Measurements from ENCODE around the gene RNF220.

Gene RNF220

DNA sequence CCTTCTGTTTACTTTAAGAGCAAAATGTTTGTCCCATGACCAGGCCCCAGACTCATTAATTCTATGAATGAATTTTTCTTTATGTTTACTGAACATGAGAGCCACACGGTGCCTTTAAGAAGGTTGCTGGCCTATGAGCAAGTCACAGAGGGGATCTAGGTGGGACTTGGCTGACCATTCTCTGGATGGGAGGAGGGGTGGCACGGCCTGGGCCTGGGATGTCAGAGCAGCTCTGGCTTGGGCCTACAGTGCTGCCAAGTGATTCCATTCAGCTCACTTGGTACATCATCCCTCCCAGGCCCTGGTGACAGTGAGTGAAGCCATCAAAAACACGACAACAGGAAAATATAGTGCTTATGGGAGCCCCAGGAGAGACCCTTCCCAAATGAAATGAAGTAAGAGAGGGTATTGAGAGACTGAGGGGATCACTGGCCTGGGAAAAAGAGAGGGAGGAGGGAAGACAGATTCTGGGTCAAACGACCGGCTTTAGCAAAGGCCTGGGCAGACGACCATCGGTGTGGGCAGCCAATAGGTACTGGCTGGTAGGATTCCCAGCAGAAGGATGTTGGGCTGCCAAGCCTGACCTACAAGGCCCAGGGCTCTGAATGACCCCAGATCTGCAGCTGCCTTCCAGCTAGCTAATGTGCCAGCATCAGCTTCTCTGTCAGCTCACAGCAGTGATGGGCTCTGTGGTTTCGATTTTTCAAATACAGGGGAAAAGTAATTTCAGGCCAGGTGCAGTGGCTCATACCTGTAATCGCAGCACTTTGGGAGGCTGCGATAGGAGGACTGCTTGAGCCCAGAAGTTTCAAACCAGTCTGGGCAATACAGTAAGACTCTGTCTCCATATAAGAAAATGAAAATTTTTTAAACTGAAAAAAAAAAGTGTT, 265.9 kb downstream of the RNF220 start:
- TF ChIP-seq, protein P1, sequence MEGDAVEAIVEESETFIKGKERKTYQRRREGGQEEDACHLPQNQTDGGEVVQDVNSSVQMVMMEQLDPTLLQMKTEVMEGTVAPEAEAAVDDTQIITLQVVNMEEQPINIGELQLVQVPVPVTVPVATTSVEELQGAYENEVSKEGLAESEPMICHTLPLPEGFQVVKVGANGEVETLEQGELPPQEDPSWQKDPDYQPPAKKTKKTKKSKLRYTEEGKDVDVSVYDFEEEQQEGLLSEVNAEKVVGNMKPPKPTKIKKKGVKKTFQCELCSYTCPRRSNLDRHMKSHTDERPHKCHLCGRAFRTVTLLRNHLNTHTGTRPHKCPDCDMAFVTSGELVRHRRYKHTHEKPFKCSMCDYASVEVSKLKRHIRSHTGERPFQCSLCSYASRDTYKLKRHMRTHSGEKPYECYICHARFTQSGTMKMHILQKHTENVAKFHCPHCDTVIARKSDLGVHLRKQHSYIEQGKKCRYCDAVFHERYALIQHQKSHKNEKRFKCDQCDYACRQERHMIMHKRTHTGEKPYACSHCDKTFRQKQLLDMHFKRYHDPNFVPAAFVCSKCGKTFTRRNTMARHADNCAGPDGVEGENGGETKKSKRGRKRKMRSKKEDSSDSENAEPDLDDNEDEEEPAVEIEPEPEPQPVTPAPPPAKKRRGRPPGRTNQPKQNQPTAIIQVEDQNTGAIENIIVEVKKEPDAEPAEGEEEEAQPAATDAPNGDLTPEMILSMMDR (IDR thresholded peaks at IDR 0.05) = no peak
- Histone ChIP-seq H3K27ac (no peak overlapping the region), H3K4me3 (no peak overlapping the region)
- DNase-seq (ENCODE audit: low spot score) = peak; percentile 19

DNA sequence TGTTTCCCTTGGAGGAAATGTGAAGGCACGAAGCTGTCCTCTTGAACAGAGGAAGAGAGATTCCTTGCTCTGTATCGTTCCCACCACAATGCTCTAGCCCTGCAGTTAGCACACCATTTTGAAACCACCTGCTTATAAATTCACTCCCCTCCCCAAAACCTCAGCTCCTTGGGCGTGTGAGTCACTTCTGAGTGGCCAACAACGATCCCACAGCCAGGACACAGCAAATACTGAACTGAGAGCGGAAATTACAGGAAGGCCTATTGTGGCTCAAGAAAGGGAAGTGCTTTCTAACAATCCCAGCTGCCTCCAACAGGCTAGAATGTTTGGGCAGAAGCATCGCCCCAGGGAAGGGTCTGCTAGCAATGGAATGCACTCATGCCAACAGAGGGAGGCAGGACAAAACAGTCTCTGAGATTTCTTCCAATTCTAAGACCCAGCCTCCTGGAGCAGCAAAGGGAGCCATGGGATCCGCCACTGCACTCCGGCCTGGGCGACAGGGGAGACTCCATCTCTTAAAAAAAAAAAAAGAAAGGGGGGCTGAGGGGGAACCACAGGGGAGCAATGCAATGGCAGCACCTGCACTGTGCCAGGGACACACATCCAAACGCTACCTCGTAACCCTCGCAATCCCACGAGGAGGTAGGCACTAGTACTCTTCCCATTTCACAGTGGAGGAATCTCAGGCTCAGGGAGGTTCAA, 267.4 kb downstream of the RNF220 start:
- peak; percentile 70 for DNase-seq (ENCODE audit: low spot score)
- H3K27ac ChIP-seq = peak overlapping the region in 1 of 2 donors; percentile 97
- no peak overlapping the region for H3K4me3 ChIP-seq
- TF ChIP-seq, protein P1 (IDR thresholded peaks at IDR 0.05) = no peak

DNA sequence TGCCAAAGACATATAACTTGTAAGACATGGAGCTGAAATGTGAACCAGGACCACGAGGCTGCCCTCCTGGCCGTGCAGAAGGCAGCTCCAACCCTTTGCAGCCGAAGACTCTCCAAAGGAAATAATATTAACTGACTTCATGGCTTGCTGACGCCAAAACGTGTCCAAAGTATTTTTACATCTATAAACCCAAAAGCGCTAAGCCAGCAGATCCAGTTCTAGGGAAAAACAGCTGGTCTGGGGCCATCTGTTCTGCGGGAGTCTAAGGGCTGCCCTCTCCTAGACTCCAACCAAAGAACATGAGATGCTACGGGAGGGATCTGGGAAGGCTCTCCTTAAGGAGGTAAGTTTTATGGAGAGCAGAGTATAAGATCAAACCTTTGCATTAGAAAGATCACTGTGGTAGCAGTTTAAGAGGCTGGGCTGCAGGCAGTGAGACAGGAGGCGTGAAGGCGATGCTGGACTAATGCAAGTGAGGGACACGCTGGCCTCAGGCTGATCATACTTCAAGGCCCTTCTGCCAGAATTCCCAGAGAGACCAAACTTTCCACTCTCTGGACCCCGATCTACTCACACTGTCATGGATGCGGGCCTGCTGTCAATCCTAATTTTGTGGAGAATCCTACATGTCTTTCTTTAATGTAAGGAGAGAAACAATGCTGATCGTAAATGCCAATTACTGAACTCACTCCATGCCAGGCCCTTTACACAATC, 268.1 kb downstream of the RNF220 start:
- Histone ChIP-seq H3K27ac (peak overlapping the region; percentile 95 to 97), H3K4me3 (peak overlapping the region; percentile 81)
- DNase-seq (ENCODE audit: low spot score) = peak; percentile 70
- TF ChIP-seq, protein P1 (IDR thresholded peaks at IDR 0.05) = no peak

DNA sequence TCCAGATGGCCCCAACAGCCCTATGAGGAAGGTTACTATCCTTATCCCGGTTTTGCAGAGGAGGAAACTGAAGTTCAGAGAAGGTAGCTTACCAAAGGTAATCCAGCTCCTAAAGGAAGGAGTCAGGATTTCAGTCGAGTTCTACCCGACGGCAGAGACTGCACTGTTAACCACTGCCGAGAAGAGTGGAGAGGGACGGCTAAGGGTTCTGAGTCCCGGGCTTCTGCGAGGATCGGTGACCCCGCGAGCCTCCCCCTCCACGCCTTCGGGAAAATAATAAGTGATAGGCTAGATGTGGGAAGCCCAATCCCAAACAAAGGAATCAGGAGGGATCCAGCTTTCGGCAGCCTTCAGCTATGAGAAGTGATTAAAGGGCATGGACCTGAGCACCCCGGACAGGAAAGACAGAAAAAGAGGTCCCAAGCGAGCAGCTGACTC, 268.6 kb downstream of the RNF220 start:
- peak overlapping the region; percentile 81 for H3K4me3 ChIP-seq
- no peak for DNase-seq (ENCODE audit: low spot score)
- H3K27ac ChIP-seq = peak overlapping the region; percentile 95 to 97
- TF ChIP-seq, protein P1 (IDR thresholded peaks at IDR 0.05) = no peak

DNA sequence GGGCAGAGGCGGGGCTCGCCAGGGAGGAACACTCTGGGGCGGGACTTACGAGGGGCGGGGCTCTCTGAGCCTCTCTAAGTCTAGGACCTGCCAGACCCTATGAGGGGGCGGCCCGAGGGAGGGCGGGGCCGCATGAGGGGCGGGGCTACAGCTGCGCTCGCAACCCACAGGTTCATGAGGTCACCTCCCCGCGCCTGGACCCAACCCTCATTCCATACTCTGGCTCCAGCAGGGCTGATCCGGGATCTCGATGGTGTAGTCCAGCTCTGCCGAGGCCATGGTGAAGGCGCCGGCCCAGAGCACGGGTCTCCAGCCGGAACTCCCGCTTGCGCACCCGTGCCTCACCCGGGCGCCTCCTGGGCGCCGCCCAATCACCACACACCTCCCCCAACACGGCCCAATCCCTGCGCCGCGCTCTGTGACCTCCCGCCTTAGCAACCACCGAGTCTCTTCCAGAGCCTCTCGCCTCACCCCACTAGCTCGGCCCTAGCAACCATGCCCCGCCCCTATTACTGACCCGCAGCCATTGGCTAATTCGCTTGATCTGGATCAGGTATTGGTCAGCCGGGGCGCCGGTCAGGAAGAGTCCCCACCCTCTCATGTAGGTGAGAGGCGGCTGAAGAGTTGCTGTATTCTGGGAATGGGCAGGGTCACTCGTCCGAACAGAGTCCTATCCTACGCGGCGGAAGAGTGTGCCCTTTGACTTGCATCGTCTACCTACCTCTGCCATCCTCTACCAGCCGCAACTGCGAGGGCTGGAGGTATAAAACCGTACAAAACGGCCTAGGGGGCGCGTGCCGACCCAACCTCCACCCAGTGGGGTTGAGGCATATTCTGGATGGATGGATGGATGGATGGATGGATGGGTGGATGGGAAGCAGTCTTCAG, 269.3 kb downstream of the RNF220 start, which contains the start of the genes ARMH1 and TMEM53:
Gene ARMH1, plus strand, starts transcription at position 602 of the 888 bp plus-strand sequence. CDS start 14,984 bp downstream, outside the sequence.
Gene TMEM53, minus strand, starts transcription at position 369 of the 888 bp plus-strand sequence. Its CDS starts 90 bp downstream, at position 279.
- Histone ChIP-seq H3K4me3 (peak within 1 kb of the TSS; percentile 81), H3K27ac (peak within 1 kb of the TSS; percentile 95 to 97)
- TF ChIP-seq, protein P1 (IDR thresholded peaks at IDR 0.05) = no peak
- peak; percentile 100 for DNase-seq (ENCODE audit: low spot score)

DNA sequence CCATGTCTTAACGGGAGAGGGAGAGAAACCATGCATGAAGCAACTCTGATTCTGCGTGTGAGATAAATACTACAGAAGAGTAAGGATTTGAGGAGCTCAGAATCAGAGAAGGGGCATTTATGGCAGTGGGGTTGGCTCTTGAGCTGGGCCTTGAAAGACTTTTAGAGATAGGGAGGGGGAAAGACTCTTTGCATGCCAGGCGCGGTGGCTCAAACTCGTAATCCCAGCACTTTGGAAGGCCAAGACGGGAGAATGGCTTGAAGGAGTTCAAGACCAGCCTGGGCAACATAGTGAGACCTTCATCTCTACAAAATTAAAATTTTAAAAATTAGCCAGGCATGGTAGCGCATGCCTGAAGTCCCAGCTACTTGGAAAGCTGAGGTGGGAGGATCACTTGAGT, 270.1 kb downstream of the RNF220 start:
- TF ChIP-seq, protein P1 (IDR thresholded peaks at IDR 0.05) = no peak
- H3K4me3 ChIP-seq = peak overlapping the region; percentile 81
- DNase-seq (ENCODE audit: low spot score) = no peak
- H3K27ac ChIP-seq = peak overlapping the region; percentile 95 to 97

Measured in coronary artery (tissue), 2 donors.